Measurements from ENCODE around the gene CCM2. TPM values are rescaled to one million over a fixed set of nuclear protein-coding genes. Genes with fewer than 3 reads are reported as not detected.
A peak's percentile ranks its signal among the peaks of the same experiment; 100 is the strongest.

Gene CCM2
- total and polyA plus RNA-seq, 7 donors = 33.3 to 110 (median 49.9) TPM

DNA sequence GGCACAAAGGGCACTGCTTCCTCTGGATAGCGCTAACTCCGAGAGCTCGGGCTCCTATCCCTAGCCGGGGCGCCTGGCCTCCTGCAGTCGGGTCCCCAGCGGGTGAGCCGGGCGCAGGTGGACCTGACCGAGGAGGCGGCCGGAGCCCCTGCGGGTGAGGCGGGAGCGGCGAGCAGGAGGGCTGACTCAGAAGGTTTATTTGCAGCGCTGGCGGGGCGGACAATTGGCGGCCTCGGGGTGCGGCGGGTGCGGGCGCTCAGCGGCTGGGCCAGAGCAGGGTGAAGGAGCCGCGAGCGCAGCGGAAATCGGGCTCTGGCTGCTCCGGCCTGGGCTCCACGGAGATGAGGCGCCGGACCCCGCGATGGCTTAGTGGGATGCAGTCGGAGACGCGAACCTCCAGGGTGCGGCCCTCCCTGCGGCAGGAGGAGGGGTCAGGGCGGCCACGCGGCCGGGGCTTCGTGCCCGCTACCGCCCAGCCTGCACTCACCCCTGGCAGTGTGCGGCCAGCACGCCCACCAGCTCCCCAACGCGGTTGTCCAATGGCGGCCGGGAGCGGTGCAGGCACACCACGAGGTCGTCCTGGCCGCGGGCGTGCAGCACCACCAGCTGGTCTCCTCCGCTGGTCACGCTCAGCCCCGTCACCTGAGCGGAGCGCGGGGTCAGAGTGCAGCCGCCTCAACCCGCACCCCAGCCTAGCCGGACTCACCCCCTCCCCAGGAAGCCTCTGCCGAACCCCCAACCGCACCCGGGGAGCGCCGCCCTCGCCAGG, 37.3 kb upstream of the CCM2 start:
- Histone ChIP-seq H3K4me3 (peak overlapping the region; percentile 68), H3K27me3 (ENCODE audit: insufficient read depth in 3 of 3, low read length in 2 of 3) (peaks cover 0 to 13% (median 0%) of the 10 kb centered on the region in 3 donors), H3K4me1 (peaks cover 8% of the 10 kb centered on the region), H3K9me3 (no peaks in the 10 kb centered on the region), H3K36me3 (ENCODE audit: insufficient read depth in 1 of 2, low read depth in 1 of 2) (no peaks in the 10 kb centered on the region), H3K27ac (no peak overlapping the region)
- WGBS, 3 donors = 10 to 16% (median 11%) methylated on average over 38 to 76 of the region's 76 CpGs
- peak; percentile 74 to 88 (median 80) for ATAC-seq
- TF ChIP-seq, protein P1, sequence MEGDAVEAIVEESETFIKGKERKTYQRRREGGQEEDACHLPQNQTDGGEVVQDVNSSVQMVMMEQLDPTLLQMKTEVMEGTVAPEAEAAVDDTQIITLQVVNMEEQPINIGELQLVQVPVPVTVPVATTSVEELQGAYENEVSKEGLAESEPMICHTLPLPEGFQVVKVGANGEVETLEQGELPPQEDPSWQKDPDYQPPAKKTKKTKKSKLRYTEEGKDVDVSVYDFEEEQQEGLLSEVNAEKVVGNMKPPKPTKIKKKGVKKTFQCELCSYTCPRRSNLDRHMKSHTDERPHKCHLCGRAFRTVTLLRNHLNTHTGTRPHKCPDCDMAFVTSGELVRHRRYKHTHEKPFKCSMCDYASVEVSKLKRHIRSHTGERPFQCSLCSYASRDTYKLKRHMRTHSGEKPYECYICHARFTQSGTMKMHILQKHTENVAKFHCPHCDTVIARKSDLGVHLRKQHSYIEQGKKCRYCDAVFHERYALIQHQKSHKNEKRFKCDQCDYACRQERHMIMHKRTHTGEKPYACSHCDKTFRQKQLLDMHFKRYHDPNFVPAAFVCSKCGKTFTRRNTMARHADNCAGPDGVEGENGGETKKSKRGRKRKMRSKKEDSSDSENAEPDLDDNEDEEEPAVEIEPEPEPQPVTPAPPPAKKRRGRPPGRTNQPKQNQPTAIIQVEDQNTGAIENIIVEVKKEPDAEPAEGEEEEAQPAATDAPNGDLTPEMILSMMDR (IDR thresholded peaks at IDR 0.05) = no peak
- intact Hi-C loops (cut with DNase I) = no loop called here
- DNase-seq = peak in 1 of 2 donors; percentile 47

GRCh38 chr7:44963364-44964290, 36.4 kb upstream of the CCM2 start:
- TF ChIP-seq, protein P1 (IDR thresholded peaks at IDR 0.05) = no peak
- intact Hi-C loops (cut with DNase I) = no loop called here
- H3K27ac ChIP-seq = no peak overlapping the region
- H3K4me1 ChIP-seq = peaks cover 8% of the 10 kb centered on the region
- ATAC-seq = no peak
- no peaks in the 10 kb centered on the region for H3K9me3 ChIP-seq
- no peak for DNase-seq
- peaks cover 0 to 13% (median 0%) of the 10 kb centered on the region in 3 donors for H3K27me3 ChIP-seq (ENCODE audit: insufficient read depth in 3 of 3, low read length in 2 of 3)
- 90 to 93% (median 90%) methylated on average over 24 of the region's 24 CpGs for WGBS, 3 donors
- H3K4me3 ChIP-seq = peak overlapping the region; percentile 68
- H3K36me3 ChIP-seq (ENCODE audit: insufficient read depth in 1 of 2, low read depth in 1 of 2) = no peaks in the 10 kb centered on the region

DNA sequence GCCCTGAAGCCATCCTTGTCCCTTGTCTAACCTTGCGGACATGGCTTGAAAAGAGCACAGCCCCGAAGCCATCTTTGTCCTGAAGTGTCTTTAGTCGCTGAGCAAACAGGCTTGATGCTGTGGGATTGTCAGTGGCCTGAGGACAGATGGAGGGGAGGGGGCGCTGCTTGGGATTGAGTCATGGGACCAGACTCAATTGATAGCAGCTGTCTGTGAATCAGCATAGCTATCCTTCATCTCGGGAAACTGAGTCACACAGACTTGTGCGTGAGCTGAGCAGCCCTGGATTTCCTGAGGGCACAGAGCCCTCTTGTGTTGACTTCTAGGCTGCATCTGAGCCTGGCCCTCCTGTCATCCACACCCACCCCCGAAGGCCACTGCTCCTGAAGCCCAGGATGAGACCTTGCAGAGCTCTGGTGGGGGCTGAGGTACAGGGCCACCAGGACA, 35.6 kb upstream of the CCM2 start:
- ATAC-seq = no peak

GRCh38 chr7:44964831-44965440, 35.1 kb upstream of the CCM2 start:
- DNase-seq (no peak), ATAC-seq (no peak)
- Histone ChIP-seq H3K4me3 (no peak overlapping the region), H3K4me1 (peaks cover 8% of the 10 kb centered on the region), H3K27ac (no peak overlapping the region), H3K36me3 (ENCODE audit: insufficient read depth in 1 of 2, low read depth in 1 of 2) (no peaks in the 10 kb centered on the region), H3K9me3 (no peaks in the 10 kb centered on the region), H3K27me3 (ENCODE audit: insufficient read depth in 3 of 3, low read length in 2 of 3) (peaks cover 0 to 11% (median 0%) of the 10 kb centered on the region in 3 donors)
- TF ChIP-seq, protein P1 (IDR thresholded peaks at IDR 0.05) = no peak
- intact Hi-C loops (cut with DNase I) = no loop called here
- 92 to 95% (median 94%) methylated on average over 13 of the region's 13 CpGs for WGBS, 3 donors

More for the DNA sequence above, 35.6 kb upstream of the CCM2 start:
- Histone ChIP-seq H3K27ac (no peak overlapping the region), H3K36me3 (ENCODE audit: insufficient read depth in 1 of 2, low read depth in 1 of 2) (no peaks in the 10 kb centered on the region), H3K9me3 (no peaks in the 10 kb centered on the region), H3K4me1 (peaks cover 8% of the 10 kb centered on the region), H3K27me3 (ENCODE audit: insufficient read depth in 3 of 3, low read length in 2 of 3) (peaks cover 0 to 13% (median 0%) of the 10 kb centered on the region in 3 donors), H3K4me3 (no peak overlapping the region)
- intact Hi-C loops (cut with DNase I) = no loop called here
- WGBS, 3 donors = 75 to 85% (median 77%) methylated on average over 7 of the region's 7 CpGs
- no peak for DNase-seq
- TF ChIP-seq, protein P1 (IDR thresholded peaks at IDR 0.05) = no peak
